ENCODE results near the gene ZNF732.
"Not testable (repeated sequence)": the region's sequence is repeated elsewhere in the genome, so short reads cannot be mapped to it uniquely, and the experiment has no call there.

The ZNF732 gene

GRCh38 chr4:253936-254756, 51.1 kb downstream of the ZNF732 start:
- no peak for TF ChIP-seq CTCF (conservative IDR thresholded peaks at IDR 0.05; ENCODE audit: low read depth, low read length)
- H3K4me3 ChIP-seq (ENCODE audit: low read depth, low read length): no peak overlapping the region
- DNase-seq (ENCODE audit: low read depth): no peak

DNA sequence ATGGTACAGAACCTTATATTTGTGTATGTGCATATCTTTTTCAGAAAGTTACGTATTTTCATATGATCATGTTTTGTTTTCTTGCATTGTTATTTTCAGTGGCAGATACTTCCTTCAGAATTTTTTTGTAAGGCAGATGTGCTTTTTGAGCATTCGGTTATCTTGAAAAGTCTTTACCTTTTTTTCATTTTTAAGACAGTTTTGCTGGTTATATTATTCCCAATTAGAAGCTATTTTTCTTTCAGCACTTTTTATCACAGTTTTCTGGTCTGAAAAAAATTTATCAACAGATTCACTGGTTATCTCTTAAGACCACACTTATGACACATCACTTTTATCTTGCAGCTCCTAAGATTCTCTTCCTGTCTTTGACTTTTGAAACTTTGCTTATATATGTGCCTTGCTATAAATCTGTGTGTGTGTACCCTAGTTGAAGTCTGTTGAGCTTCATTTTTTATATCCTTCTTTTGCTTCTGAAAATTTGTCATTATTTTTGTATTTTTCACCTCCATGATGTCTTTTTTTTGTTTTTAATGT, 53.1 kb downstream of the ZNF732 start:
- DNase-seq (ENCODE audit: low read depth): no peak
- no peak overlapping the region for H3K4me3 ChIP-seq (ENCODE audit: low read depth, low read length)
- TF ChIP-seq CTCF (conservative IDR thresholded peaks at IDR 0.05; ENCODE audit: low read depth, low read length): no peak

GRCh38 chr4:244471-244870, 60.8 kb downstream of the ZNF732 start:
- peak; percentile 51 for TF ChIP-seq CTCF (conservative IDR thresholded peaks at IDR 0.05; ENCODE audit: low read depth, low read length)
- H3K4me3 ChIP-seq (ENCODE audit: low read depth, low read length): no peak overlapping the region
- DNase-seq (ENCODE audit: low read depth): peak; percentile 21

DNA sequence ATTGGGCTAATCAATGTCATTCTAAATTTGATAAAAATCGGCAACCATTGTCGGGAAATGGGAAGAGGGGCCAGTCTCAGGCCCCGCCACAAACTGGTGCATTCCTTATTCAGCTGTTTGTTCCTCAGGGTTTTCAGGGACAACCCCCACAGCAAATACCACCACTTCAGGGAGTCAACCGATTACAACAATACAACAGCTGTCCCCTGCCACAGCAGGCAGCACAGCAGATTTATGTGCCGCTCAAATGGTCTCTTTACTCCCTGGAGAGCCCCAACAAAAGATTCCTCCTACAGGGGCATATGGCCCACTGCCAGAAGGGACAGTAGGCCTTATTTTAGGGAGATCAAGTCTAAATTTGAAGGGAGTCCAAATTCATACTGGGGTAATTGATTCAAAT, 61.8 kb downstream of the ZNF732 start:
- TF ChIP-seq CTCF (conservative IDR thresholded peaks at IDR 0.05; ENCODE audit: low read depth, low read length): no peak
- no peak overlapping the region for H3K4me3 ChIP-seq (ENCODE audit: low read depth, low read length)
- no peak for DNase-seq (ENCODE audit: low read depth)

DNA sequence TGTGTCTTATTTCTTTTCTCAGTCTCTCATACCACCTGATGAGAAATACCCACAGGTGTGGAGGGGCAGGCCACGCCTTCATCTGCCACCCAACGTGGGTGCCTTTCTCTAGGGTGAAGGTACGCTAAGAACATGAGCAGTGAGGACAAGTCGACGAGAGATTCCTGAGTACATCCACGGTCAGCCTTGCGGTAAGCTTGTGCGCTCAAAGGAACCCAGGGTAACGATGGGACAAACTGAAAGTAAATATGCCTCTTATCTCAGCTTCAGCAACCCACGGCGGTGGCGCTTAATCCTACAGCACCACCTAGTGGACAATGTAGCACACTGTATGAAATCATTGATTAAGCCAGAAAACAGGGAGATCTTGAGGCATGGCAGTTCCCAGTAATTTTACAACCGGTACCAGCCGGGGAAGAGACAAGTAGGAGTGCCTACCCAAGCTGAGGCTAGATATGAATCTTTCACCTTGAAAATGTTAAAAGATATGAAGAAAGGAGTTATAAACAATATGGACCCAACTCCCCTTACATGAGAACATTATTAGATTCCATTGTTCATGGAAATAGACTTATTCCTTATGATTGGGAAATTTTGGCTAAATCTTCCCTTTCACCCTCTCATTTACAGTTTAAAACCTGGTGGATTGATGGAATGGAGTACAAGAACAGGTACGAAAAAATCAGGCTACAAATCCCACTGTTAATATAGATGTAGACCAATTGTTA, 63.0 kb downstream of the ZNF732 start:
- peak; percentile 74 for DNase-seq (ENCODE audit: low read depth)
- peak overlapping the region; percentile 50 for H3K4me3 ChIP-seq (ENCODE audit: low read depth, low read length)

GRCh38 chr4:241411-241810, 63.9 kb downstream of the ZNF732 start:
- DNase-seq (ENCODE audit: low read depth); H3K4me3 ChIP-seq (ENCODE audit: low read depth, low read length): not testable (repeated sequence)

More for the DNA sequence above, 63.0 kb downstream of the ZNF732 start:
- TF ChIP-seq CTCF (conservative IDR thresholded peaks at IDR 0.05; ENCODE audit: low read depth, low read length): peak; percentile 65

- DNase-seq (ENCODE audit: low read depth): no peak
- no peak overlapping the region for H3K4me3 ChIP-seq (ENCODE audit: low read depth, low read length)
- no peak for TF ChIP-seq CTCF (conservative IDR thresholded peaks at IDR 0.05; ENCODE audit: low read depth, low read length)
These were observed 69.2 kb downstream of the ZNF732 start for GRCh38 chr4:236028-236427.
